GM12891 (cell line): ENCODE measurements around the gene GOLGA2.
"Not testable (repeated sequence)": the region's sequence is repeated elsewhere in the genome, so short reads cannot be mapped to it uniquely, and the experiment has no call there.

Experiments used
- DNase-seq: peaks from one replicate; pipeline ENCODE4 v3.0.0; 2011; ENCODE audit warnings: low spot score; ENCODE audit not compliant: insufficient read length
- FAIRE-seq: peaks from 2 replicates; lab custom pipeline; 2011; peaks lifted over from hg19 to GRCh38; lab: Jason Lieb, UNC
- PAX5 ChIP-seq: IDR thresholded peaks from 2 replicates; pipeline ENCODE4 v1.6.1; 2011; ENCODE audit warnings: low read length, moderate library complexity, mild to moderate bottlenecking; ENCODE audit not compliant: insufficient read depth, severe bottlenecking
- POLR2A ChIP-seq: IDR thresholded peaks from 2 replicates; pipeline ENCODE4 v1.6.1; 2011; ENCODE audit warnings: low read depth, low read length, control low read depth
- POLR2AphosphoS5 ChIP-seq: IDR thresholded peaks from 2 replicates; pipeline ENCODE4 v1.6.1; 2011; ENCODE audit warnings: low read depth, low read length, control low read depth
- POU2F2 ChIP-seq: IDR thresholded peaks from 2 replicates; pipeline ENCODE4 v1.6.1; 2011; ENCODE audit warnings: low read depth, mild to moderate bottlenecking, control low read depth, low read length, moderate library complexity
- SPI1 ChIP-seq: IDR thresholded peaks from 2 replicates; pipeline ENCODE4 v1.6.1; 2011; ENCODE audit warnings: low read depth, low read length, control low read depth
- TAF1 ChIP-seq: IDR thresholded peaks from 2 replicates; pipeline ENCODE4 v1.6.1; 2011; ENCODE audit warnings: low read depth, low read length, control low read depth

GOLGA2 gene

DNA sequence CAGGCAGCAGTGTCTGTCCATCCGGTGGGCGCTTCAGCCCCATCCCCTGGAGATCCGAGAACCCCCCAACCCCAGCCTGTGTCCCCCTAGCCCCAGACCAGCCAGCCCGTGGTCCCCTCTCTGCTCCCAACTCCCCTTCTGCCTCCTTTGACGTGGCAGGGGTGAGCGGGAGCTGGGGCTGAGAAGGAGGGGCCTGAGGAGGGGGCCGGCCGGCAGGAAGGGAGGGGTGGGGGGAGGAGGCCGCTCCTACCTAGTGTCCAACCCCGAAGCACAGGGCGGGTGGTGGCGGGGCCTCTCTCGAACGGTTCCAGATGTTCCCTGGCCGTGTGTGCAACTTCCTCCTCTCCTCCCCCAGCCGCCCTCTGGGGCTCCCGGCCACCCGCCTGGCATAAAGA is 31.0 kb downstream of the GOLGA2 start:
- DNase-seq (no peak), FAIRE-seq (no peak)

GRCh38 chr9:128244091-128244836 is 31.5 kb downstream of the GOLGA2 start:
- no peak for TF ChIP-seq SPI1
- no peak for TF ChIP-seq PAX5
- no peak for TF ChIP-seq POU2F2
- no peak for TF ChIP-seq TAF1
- TF ChIP-seq POLR2A, result no peak
- no peak for TF ChIP-seq POLR2AphosphoS5
- no peak for DNase-seq
- no peak for FAIRE-seq

More for the DNA sequence above, 31.0 kb downstream of the GOLGA2 start:
- TF ChIP-seq POLR2A (no peak), SPI1 (no peak), TAF1 (no peak)

DNA sequence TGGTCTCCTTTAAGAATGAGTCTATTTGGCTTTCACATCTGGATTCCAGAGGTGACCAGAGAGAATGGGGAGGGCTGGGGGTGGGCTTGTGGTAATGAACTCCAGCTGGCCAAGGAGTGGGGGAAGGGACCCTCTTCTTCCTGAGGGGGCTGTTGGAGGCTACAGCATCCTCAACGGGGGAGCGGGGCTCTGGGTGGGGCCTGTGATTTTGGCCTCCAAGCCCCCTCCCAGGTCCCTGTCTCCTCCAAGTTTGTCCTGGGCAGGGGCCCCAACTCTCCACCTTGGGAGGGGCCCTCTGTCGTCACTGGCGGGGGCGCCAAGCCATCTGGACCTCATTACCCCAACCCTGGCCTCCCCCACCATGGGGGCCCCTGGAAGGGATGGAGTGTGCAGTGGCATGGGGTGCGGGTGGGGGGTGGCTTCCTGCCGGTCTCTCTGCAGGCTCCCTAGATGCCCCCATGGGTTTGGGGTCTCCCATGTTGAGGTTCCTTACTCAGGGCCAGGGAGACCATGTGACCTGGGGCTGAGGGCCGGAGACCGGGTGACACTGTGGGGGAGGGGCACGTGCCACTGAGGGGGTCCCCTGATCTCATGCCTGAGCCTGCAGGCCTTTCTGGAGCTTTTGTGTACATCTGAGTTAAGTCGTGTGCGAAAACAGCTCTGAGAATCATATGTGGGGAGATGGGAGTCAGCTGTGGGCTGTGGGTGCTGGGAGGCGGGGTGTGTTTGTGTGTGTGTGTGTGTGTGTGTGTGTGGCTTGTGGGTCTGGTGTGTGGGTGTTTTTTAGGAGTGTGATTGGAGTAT is 32.4 kb downstream of the GOLGA2 start:
- FAIRE-seq (no peak), DNase-seq (no peak)
- no peak for TF ChIP-seq TAF1
- TF ChIP-seq SPI1, result no peak
- no peak for TF ChIP-seq POLR2A
- TF ChIP-seq POLR2AphosphoS5, result no peak
- no peak for TF ChIP-seq POU2F2
- no peak for TF ChIP-seq PAX5

DNA sequence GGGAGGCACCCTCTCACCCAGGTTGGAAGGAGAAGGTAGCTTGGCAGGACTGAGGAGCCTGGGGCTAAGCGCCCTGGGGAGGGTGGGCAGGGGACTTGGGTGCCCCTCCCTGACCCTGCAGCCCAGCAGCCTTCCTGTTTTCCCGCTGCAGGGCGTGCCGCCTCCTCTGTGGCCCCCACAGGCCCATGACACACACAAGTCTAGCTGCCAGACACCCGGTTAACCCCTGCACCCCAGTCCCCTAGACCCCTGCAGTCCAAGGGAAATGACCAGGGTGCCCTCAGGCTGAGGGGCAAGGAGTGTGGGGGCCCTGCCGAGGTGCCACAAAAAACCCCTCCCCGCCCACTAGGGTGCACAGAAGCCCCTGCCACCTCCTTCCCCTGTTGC is 33.0 kb downstream of the GOLGA2 start:
- no peak for TF ChIP-seq TAF1
- TF ChIP-seq PAX5, result no peak
- no peak for TF ChIP-seq SPI1
- TF ChIP-seq POLR2A, result no peak
- no peak for TF ChIP-seq POU2F2
- no peak for TF ChIP-seq POLR2AphosphoS5
- DNase-seq (no peak), FAIRE-seq (no peak)

GRCh38 chr9:128242124-128242523 is 33.7 kb downstream of the GOLGA2 start:
- no peak for TF ChIP-seq POU2F2
- FAIRE-seq, result no peak
- no peak for DNase-seq

DNA sequence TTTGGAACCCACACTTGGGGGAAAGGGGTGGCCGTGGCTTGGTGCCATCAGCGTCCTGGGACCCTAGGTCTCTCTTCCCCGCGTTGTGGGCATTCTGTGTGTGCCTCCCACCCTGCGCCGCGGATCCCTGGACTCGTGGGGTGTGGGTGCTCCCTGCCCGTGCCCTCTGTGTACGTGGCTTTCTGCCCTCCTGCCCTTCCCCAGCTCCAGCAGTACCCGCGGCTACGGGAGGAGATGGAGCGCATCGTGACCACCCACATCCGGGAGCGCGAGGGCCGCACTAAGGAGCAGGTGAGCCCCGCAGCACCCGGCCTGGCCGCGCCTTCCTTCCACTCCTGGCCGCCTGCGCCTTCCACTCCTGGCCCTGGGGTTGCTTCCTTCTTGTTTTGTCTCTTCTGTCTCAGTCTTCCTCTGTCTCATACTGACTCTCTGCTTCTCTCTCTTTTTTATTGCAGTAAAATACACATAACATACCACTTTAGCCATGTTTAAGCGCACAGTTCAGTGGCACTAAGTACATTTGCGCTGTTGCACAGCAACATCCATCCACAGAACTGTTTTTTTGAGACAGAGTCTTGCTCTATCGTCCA is 41.9 kb downstream of the GOLGA2 start:
- TF ChIP-seq POLR2AphosphoS5 (no peak), TAF1 (no peak), PAX5 (no peak), POU2F2 (no peak), POLR2A (no peak), SPI1 (no peak)
- no peak for FAIRE-seq

GRCh38 chr9:128232528-128233428 is 43.0 kb downstream of the GOLGA2 start:
- DNase-seq, result no peak
- TF ChIP-seq SPI1 (no peak), POU2F2 (no peak), POLR2AphosphoS5 (no peak), PAX5 (no peak), POLR2A (no peak), TAF1 (no peak)
- FAIRE-seq, result no peak

More for the DNA sequence above, 41.9 kb downstream of the GOLGA2 start:
- no peak for DNase-seq

GRCh38 chr9:128231638-128232527 is 43.9 kb downstream of the GOLGA2 start:
- TF ChIP-seq POLR2AphosphoS5 (no peak), TAF1 (no peak), POU2F2 (no peak), SPI1 (no peak), POLR2A (no peak), PAX5 (no peak)
- DNase-seq (no peak), FAIRE-seq (no peak)

DNA sequence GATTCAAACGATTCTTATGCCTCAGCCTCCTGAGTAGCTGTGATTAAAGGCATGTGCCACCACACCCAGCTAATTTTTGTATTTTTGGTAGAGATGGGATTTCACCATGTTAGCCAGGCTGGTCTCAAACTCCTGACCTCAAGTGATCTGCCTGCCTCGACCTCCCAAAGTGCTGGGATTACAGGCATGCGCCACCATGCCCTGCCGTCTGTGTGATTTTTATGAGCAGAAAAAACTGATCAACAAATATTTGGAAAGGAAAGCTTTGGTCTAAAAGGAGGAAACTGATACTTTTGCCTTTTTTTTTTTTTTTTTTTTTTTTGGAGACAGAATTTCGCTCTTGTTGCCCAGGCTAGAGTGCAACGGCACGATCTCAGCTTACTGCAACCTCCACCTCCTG is 44.9 kb downstream of the GOLGA2 start:
- FAIRE-seq, DNase-seq: not testable (repeated sequence)
